ENCODE data around the gene PLB1.

PLB1 gene

GRCh38 chr2:28631514-28632206 is 135.8 kb downstream of the PLB1 start:
- no peak for DNase-seq

DNA sequence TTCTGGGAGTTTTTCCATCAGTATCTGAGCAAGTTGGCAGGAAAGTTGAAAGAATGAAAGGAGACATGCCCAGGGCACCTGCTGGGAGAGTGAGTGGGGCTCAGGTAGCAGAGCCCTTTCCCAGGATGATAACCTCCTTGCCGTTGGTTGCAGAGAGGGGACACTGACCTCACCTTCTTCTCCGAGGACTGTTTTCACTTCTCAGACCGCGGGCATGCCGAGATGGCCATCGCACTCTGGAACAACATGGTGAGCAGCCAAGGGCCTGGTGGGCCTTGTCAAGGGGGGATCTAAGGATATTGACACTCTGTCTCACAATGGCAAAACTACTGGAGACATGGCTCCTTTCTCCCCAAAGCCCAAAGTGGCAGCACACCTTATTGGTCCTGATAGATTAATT is 136.9 kb downstream of the PLB1 start:
- no peak for DNase-seq

DNA sequence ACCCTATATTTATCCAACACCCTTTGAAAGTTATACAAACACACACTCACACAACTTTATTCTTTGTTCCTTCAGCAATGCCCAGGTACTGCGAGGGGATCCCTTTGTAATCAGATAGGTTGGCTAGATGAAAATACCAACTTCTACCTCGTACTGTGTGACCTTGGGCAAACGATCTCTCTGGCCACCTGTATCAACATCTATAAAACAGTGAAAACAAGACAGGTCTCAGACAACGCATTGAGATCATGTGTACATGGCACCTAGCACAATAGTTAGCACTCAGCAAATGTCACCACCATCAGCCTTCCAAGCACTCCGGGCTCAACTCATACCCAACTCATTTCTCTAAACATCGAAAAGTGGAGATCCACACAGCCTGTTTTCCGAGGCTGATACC is 137.3 kb downstream of the PLB1 start:
- no peak for DNase-seq

GRCh38 chr2:28633746-28634145 is 137.9 kb downstream of the PLB1 start:
- no peak for DNase-seq

GRCh38 chr2:28635191-28635611 is 139.3 kb downstream of the PLB1 start:
- DNase-seq = no peak

DNA sequence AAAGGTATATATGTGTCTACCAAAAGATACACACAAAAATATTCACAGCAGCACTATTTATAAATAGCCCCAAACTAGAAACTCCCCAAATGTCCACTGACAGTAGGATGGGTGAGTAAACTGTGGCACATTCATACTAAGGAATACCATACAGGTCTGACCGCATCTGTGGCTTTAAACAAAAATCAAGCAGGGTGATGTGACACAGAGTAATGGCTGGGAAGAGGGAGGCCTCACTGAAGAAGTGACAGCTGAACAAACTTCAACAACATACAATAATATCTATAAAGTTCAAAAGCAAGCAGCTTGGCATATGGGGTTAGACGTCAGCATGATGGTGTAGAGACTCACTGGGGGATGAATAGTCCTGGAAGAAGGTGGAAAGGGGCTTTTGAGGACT is 140.6 kb downstream of the PLB1 start:
- no peak for DNase-seq

DNA sequence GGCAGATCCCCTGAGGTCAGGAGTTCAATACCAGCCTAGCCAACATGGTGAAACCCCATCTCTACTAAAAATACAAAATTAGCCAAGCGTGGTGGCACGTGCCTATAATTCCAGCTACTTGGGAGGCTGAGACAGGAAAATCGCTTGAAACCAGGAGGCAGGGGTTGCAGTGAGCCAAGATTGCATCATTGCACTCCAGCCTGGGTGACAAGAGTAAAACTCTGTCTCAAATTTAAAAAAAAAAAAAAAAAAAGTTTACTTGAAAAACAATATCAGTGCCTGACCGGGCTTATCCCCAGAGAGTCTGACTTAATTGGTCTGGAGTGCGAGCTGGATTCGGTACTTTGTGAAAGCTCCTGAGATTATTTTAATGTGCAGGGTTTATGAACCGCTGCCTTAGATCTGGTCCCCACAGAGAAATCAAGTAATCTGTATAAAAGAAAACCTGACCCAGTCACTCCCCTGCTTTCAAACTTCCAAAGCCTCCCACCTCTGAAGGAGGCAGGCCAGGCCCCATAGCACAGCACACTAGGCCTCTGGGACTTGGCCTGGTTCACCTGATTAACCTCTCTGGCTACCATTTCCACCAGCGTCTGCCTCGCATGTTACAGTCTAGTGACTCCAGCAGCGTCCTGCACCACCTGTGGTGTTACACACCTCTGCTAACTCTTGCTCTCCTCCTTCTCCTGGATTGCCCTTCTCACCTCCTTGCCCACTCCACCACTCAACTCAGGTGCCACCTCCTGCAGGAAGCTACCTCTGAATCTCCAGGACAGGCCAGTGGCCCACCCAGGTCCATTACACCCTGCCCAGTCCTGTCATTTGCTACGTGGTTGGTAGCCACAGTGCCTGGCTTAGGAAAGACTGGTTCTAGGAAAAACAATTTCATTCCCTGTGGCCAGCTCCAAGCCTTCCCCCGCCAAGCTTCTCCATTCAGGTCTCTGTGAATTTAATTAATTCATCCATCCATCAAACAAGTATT is 141.5 kb downstream of the PLB1 start:
- no peak for DNase-seq

DNA sequence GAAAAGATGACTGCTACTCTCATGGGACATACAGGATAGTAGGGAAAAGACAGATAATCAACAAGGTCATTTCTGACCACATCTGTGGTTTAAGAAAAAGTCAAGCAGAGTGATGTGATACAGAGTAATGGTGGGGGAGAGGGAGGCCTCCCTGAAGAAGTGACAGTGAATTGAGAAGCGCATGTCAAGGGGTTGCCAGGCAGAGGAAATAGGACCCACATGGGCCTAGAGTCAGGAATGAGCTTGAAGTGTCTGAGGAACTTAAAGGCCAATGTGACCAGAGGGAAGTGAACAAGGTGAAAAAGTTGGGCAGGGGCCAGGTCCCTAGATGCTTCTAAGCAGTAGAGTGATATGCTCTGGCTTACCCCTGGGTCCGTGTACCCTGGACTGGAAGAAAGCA is 142.2 kb downstream of the PLB1 start:
- no peak for DNase-seq

GRCh38 chr2:28639092-28639691 is 143.3 kb downstream of the PLB1 start:
- no peak for DNase-seq

DNA sequence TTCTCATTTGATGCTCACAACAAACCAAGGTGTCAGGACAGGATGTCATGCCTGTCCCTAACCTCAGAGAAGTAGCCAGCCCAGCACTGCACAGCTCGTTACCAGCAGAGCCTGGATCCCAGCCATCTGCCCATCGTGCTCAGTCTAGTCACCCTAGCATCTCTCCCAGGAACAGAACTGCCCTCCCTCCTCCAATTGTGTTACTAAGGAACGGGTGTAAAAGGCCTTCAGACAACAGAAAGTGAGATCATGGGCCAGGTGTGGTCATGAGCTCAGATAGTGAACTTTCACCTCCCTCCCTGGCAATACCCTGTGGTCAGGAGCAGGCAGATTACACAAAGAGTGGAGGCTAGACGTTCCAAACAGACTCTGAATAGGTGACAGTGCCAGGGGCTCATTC is 144.0 kb downstream of the PLB1 start:
- no peak for DNase-seq

GRCh38 chr2:28640260-28640907 is 144.5 kb downstream of the PLB1 start:
- no peak for DNase-seq

DNA sequence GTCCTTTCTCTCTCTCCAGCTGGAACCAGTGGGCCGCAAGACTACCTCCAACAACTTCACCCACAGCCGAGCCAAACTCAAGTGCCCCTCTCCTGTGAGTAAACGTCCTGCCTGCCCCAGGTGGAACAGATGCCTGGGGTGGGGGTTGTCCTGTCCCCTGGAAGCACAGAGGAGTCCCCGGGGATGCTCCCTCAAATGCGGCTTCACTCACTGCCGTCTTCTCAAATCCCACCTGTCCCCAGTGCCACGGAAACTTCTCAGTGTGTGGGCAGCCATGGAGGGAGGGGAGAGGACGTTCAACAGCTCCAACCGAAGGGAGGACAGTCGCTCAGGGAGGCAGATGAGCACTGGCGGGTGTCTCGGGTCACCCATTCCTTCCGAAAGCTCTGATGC is 145.0 kb downstream of the PLB1 start:
- no peak for DNase-seq

DNA sequence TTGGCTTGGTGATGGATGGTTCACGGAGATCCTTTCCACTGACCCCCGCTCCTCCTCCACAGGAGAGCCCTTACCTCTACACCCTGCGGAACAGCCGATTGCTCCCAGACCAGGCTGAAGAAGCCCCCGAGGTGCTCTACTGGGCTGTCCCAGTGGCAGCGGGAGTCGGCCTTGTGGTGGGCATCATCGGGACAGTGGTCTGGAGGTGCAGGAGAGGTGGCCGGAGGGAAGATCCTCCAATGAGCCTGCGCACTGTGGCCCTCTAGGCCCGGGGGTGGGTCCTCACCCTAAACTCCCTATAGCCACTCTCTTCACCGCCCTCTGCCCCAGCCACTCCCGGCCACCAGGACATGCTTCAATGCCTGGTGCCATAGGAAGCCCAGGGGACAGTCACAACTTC is 146.9 kb downstream of the PLB1 start:
- no peak for DNase-seq

GRCh38 chr2:28643327-28643726 is 147.5 kb downstream of the PLB1 start:
- no peak for DNase-seq

DNA sequence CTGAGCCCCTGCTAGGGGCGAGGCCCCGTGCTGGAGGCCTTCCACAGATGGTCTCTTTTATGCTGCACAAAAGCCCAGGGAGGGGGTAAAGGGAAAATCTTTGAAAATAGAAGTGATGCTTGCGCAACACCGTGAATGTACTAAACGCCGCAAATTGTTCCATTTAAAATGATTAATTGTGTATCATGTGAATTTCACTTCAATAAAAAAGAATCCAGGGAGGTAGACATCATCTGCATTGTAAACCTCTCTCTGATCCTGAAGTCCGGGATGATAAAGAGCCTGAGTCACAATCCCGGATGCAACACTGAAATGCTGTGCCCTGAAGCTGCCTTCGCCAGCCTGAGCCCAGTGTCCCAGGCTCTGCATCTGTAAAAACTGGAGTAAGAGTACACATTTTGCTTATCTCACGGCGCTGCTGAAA is 148.1 kb downstream of the PLB1 start:
- no peak for DNase-seq

DNA sequence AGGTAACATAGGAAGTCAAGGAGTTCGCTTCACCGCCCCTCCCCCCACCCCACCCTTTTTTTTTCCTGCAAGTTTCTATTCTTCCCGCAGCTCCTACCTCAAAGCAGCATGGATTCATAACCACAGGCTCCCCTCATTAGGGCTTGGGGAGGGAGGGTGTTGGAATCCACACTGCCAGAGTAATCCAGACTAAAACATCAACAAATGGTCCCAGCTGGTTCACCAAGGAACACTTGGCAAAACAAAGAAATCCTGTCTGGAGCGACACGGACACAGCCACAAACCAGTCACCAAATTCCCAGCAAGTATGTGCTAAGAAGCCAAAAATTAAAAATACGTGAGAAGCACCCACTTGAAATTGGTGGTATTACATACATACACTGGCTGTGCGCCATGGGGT is 148.9 kb downstream of the PLB1 start:
- DNase-seq = no peak

DNA sequence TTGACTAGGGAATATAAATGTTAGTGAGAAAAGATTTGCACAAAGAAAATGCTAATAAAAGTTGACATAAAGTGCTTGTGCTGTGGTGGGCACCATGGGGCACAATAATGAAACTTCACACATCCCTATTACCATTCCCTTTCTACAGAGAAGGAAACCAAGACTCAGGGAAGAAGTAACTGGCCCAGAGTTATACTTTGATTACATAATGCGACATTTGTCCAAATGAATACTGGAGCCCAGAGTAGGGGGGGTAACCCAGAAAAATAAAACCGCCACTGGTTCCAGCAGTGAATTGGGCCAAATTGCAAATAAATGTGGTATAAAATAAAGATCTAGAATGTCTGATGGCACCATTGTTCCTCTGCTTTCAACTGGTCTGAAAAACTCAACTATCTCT is 149.7 kb downstream of the PLB1 start:
- no peak for DNase-seq

DNA sequence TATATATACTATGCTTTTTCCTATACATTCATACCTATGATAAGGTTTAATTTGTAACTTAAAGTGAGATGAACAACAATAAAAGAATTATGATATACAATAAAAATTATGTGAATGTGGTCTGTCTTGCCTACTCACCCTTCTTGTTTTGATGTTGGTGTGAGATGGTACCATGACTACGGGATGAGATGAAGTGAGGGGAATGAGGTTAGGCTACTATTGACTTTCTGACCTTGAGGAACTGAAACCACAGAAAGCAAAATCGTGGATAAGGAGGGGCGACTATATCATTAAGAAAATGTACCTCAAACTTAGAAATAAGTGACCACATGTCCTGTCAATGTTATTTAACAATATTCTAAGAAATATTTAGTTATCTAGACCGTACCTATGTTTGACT is 151.8 kb downstream of the PLB1 start:
- no peak for DNase-seq

GRCh38 chr2:28648147-28648546 is 152.3 kb downstream of the PLB1 start:
- DNase-seq = no peak

- no peak for DNase-seq
Measured at GRCh38 chr2:28648671-28649395, 153.0 kb downstream of the PLB1 start.

- DNase-seq = no peak
Measured at GRCh38 chr2:28649481-28650265, 153.8 kb downstream of the PLB1 start.

- no peak for DNase-seq
Measured at GRCh38 chr2:28650266-28650584, 154.4 kb downstream of the PLB1 start.

Measured in activated effector memory CD4-positive, alpha-beta T cell treated with Interleukin-2 at 50 U/mL for 16 hours (primary cell).